AG20443 (cell line): ENCODE results near the gene MTNR1A.
A peak's percentile ranks its signal among the peaks of the same experiment; 100 is the strongest.
"Not testable (repeated sequence)": the region's sequence is repeated elsewhere in the genome, so short reads cannot be mapped to it uniquely, and the experiment has no call there.

Source experiments
- DNase-seq: peaks from one replicate; pipeline ENCODE4 v3.0.0; 2012; ENCODE audit warnings: low spot score, mixed read lengths

MTNR1A gene

DNA sequence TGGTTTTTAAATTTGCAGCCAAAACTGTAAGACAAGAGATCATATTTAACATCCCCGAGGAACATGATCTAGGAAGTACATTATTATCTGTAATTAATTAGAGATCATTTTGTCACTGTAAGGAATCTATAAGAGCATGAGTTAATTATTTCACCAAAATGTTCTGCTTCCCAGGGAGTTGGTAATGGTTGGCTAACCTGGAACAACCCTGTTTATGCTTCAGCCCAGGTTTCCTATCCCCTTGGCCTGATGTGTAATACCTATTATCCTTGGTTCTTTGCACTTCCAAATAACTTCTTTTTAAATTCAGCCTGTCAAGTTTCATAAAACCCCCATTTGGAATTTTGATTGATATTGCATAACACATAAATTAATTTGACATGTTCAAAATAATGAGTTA is 6.4 kb upstream of the MTNR1A start:
- DNase-seq = no peak

GRCh38 chr4:186560647-186561046 is 5.3 kb upstream of the MTNR1A start:
- DNase-seq = no peak

DNA sequence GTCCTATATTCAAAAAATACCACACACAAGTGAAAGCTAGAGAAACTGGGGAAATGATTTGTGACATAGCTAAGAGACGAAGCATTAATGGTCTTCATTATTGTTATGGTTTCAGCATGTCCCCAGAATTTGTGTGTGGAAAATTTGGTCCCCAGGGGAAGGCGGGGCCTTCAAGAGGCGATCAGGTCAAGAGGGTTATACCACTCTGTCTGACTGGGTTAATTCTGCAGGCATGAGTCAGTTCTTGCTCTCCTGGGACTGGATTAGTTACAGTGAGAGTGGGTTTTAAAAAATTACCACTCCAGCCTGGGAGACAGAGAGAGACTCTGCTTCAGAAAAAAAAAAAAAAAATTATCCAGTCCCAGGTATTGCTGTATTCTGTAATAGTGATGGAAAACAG is 2.1 kb upstream of the MTNR1A start:
- no peak for DNase-seq

GRCh38 chr4:186557061-186557460 is 1.7 kb upstream of the MTNR1A start:
- no peak for DNase-seq

GRCh38 chr4:186554539-186554913 is 841 bp downstream of the MTNR1A start:
- DNase-seq = peak; percentile 46

GRCh38 chr4:186553717-186554116 is 1.6 kb downstream of the MTNR1A start:
- no peak for DNase-seq

DNA sequence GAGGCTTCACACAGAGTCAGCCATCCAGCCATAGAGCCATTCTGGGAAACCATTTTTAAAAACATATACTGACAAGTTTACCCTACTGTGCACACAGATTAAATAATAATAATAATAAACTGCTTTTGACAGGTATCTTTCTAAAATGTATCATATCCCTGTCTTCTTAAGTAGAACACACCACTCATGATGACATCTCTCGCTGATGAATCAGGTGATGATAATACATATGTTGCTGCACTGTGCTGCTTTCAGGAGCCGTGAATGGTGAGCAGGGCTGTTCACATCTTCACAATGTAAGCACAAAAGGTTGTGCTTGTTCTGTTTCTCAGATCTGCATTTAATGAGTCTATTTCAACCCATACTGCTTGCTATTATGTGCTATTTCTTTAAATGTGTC is 3.5 kb downstream of the MTNR1A start:
- no peak for DNase-seq

DNA sequence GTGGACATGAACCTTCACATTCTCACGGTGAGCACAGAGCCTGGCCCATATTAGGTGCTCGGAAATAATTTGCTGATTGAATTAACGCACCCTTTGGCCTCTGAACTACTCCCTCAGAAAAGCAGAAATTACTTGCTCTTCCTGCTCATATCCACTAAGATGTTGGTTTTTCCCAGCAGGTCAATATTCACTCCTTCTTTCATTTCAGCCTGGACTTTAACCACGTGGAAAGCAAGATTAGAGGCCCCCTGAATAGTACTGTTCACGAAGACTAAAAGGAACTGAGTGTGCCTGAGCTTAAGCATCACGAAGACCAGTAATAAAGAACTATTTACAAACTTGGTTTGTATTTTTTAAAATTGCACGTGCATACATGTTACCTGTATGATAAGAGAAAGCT is 9.9 kb downstream of the MTNR1A start:
- DNase-seq = no peak

DNA sequence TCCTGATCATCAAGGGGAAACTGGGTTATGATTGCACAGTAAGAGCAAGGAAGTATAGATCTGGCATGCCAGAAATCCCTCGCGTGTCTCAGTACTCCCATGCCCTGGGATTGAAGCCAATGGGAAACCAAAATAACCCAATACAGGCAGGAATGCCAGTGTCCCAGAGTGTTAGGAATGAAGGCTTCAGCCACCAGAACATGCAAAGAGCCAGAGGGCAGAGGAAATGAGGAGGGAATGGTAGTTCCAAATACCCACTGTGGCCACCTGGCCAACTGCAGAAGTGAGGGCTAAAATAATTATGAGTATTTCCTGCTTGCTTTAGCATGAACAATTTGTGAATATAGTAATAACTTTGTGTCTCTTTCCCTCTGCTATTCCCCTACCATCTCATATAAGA is 12.2 kb downstream of the MTNR1A start:
- no peak for DNase-seq

GRCh38 chr4:186541801-186542200 is 13.6 kb downstream of the MTNR1A start:
- DNase-seq = no peak

- DNase-seq = no peak
Measured at GRCh38 chr4:186537843-186538521, 17.4 kb downstream of the MTNR1A start.

GRCh38 chr4:186536285-186536684 is 19.1 kb downstream of the MTNR1A start:
- DNase-seq = no peak

- no peak for DNase-seq
Measured at GRCh38 chr4:186534056-186534455, 21.3 kb downstream of the MTNR1A start.

DNA sequence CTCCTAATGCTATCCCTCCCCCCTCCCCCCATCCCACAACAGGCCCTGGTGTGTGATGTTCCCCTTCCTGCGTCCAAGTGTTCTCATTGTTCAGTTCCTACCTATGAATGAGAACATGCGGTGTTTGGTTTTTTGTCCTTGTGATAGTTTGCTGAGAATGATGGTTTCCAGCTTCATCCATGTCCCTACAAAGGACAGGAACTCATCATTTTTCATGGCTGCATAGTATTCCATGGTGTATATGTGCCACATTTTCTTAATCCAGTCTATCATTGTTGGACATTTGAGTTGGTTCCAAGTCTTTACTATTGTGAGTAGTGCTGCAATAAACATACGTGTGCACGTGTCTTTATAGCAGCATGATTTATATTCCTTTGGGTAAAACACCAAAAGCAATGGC is 31.4 kb downstream of the MTNR1A start:
- DNase-seq = not testable (repeated sequence)

- DNase-seq = no peak
Measured at GRCh38 chr4:186516287-186516686, 39.1 kb downstream of the MTNR1A start.

DNA sequence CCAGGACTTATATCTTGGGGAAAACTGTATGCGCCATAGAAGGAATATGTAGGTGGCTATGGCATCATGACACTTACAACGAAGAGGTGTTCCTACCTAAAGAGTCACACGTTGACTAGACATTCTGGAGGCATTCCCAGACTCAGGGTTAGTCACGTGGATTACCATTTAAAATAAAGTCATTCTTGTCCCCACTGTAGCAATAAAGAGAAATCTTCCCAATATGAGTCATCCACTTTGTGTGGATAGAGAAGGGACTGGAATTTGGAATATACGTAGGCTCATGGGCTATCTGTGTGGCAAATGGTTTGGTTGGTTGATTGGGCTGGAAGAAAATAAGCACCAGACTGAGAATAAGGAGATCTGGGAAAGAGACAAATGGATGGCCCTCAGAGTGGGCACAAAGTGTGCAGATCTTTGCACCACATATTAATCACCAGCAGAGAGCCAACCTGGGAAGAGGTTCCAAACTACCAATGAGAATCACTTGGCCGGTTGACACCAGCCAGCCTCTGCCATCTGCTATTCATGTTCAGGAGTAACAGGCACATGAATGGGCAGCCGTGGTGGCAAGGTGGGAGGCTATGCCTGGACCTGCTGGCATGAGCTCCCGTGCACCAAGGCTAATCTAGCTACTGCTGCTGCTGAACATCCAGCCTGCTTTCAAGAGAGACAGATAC is 41.0 kb downstream of the MTNR1A start:
- DNase-seq = no peak

- DNase-seq = not testable (repeated sequence)
Measured at GRCh38 chr4:186504771-186505170, 50.6 kb downstream of the MTNR1A start.

- DNase-seq = no peak
Measured at GRCh38 chr4:186502231-186502630, 53.1 kb downstream of the MTNR1A start.

- DNase-seq = no peak
Measured at GRCh38 chr4:186501554-186501953, 53.8 kb downstream of the MTNR1A start.

DNA sequence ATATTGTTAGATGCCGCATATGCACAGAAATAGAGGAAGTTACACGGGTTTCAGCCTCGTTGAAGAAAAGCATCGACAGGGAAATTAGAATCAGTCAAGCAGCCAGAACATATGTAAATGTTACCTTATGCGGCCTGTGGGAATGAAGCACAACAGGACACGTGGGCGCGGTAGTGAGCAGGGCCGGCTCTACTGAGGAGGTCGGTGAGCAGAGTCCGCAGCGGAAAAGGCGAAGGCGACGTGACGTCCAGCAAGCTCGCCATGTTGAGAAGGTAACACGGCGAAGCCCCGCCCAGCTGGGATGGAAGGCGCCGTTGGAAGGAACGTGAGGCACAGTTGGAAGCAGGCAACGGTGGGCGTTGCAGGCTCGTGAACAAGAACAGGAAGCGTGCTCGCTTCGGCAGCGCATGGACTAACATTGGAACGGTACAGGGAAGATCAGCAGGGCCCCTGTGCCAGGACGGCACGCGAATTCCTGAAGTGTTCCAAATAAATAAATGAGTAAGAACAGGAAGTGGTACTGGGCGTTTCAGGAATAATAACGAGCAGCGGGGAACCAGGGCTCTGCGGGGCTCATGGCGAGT is 54.6 kb downstream of the MTNR1A start:
- no peak for DNase-seq

DNA sequence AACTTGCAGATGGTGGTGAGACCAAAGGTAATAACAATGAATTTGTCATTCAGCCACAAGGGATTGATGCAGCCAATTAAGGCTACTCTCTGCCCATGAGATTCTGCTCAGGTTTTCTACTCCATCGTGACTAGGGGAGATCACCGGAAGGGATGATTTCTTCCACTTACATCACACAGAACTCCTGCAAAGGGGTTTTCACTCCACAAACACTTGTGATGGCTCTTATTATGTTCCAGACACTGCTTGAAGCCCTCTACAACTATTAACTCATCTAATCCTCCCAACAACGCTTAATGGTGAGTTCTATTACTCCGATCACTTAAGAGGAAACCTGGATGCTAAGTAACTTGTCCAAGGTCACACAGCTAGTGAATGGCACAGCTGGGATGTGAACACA is 55.9 kb downstream of the MTNR1A start:
- DNase-seq = no peak

GRCh38 chr4:186497043-186497442 is 58.3 kb downstream of the MTNR1A start:
- no peak for DNase-seq

DNA sequence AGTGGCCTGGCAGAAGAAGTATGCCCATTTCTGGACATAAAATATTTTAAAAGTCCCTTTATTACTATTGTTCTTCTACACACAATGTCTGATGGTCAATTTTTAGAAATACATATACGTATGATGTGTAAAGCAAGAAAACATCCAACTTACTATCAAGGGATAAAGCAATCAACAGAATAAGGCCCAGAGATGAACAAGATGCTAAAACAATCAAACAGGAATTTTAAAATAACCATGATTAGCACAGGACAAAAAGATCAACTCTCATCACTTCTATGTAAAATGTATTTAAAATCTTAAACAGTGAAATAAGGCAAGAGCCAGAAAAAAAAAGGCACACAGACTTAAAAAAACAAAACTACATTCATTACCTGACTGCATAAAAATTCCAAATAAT is 60.9 kb downstream of the MTNR1A start:
- DNase-seq = no peak

DNA sequence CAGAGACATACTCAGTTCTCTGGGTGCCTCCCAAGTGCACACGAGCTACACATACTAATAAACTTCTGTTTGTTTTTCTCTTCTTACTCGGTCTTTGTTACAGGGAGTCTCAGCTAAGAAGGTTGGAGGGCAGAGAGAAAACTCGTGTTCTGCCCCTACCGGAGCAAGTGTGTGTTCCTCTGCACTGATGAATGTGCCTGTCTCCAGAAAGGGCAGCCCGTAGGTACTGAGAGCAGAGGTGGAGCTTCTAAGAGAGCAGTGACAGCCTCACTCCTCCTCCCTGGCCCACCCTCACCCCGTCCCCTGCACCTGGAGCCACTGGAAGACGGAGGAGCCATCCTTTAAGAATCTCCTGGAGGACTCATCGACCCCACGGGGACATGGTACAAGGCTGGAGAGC is 67.6 kb downstream of the MTNR1A start:
- no peak for DNase-seq
